Nephron progenitor cell (in vitro differentiated cells): ENCODE data around the gene NSMCE4A.
"Not testable (repeated sequence)": the region's sequence is repeated elsewhere in the genome, so short reads cannot be mapped to it uniquely, and the experiment has no call there.

Source experiments
- DNase-seq: peaks from one replicate; pipeline ENCODE4 v3.0.0; 2021
- H3K27ac Mint-ChIP-seq: 2 replicates; pipeline ENCODE4 v1.8.0; 2021; ENCODE audit warnings: mild to moderate bottlenecking, moderate library complexity, mixed read lengths
- H3K27me3 Mint-ChIP-seq: 2 replicates; pipeline ENCODE4 v1.8.0; 2021; ENCODE audit warnings: mild to moderate bottlenecking, low read depth, mixed read lengths; ENCODE audit not compliant: poor library complexity
- H3K36me3 Mint-ChIP-seq: 2 replicates; pipeline ENCODE4 v1.8.0; 2021; ENCODE audit warnings: low read depth, mixed read lengths
- H3K4me1 Mint-ChIP-seq: 2 replicates; pipeline ENCODE4 v1.8.0; 2021; ENCODE audit warnings: mixed read lengths
- H3K4me3 Mint-ChIP-seq: 2 replicates; pipeline ENCODE4 v1.8.0; 2021; ENCODE audit warnings: mild to moderate bottlenecking, moderate library complexity, mixed read lengths
- H3K9me3 Mint-ChIP-seq: 2 replicates; pipeline ENCODE4 v1.8.0; 2021; ENCODE audit warnings: mild to moderate bottlenecking, moderate library complexity, mixed read lengths
- CTCF ChIP-seq: fragments of 200-600 bp; sonication (generic); IDR thresholded peaks from 2 replicates; pipeline ENCODE4 v1.5.0; 2021; ENCODE audit warnings: antibody characterized with exemption

NSMCE4A gene

GRCh38 chr10:121994429-121994941, 19.5 kb upstream of the NSMCE4A start:
- Mint-ChIP-seq H3K4me1 (peaks cover 30% of the 10 kb centered on the region), H3K36me3 (peaks cover 7% of the 10 kb centered on the region), H3K9me3 (peaks cover 21% of the 10 kb centered on the region), H3K4me3 (no peak overlapping the region), H3K27ac (no peak overlapping the region), H3K27me3 (peaks cover 9% of the 10 kb centered on the region)
- DNase-seq: peak; percentile 23
- TF ChIP-seq CTCF: no peak

GRCh38 chr10:121991727-121992126, 16.7 kb upstream of the NSMCE4A start:
- H3K27me3 Mint-ChIP-seq, H3K36me3 Mint-ChIP-seq, H3K27ac Mint-ChIP-seq, H3K4me3 Mint-ChIP-seq, DNase-seq: not testable (repeated sequence)
- H3K4me1 Mint-ChIP-seq: peaks cover 29% of the 10 kb centered on the region
- peaks cover 42% of the 10 kb centered on the region for H3K9me3 Mint-ChIP-seq

GRCh38 chr10:121990015-121990677, 15.1 kb upstream of the NSMCE4A start:
- peaks cover 58% of the 10 kb centered on the region for H3K9me3 Mint-ChIP-seq
- peaks cover 9% of the 10 kb centered on the region for H3K27me3 Mint-ChIP-seq
- no peak overlapping the region for H3K27ac Mint-ChIP-seq
- H3K4me3 Mint-ChIP-seq: no peak overlapping the region
- TF ChIP-seq CTCF: no peak
- H3K4me1 Mint-ChIP-seq: peaks cover 16% of the 10 kb centered on the region
- peaks cover 7% of the 10 kb centered on the region for H3K36me3 Mint-ChIP-seq
- no peak for DNase-seq

- no peak within 1 kb of the TSS for H3K4me3 Mint-ChIP-seq
- DNase-seq: no peak
- peaks cover 1% of the 10 kb centered on the region for H3K4me1 Mint-ChIP-seq
- H3K27me3 Mint-ChIP-seq: peaks cover 14% of the 10 kb centered on the region
- no peak within 1 kb of the TSS for H3K27ac Mint-ChIP-seq
- H3K9me3 Mint-ChIP-seq: peaks cover 73% of the 10 kb centered on the region
- TF ChIP-seq CTCF: no peak
- peaks cover 7% of the 10 kb centered on the region for H3K36me3 Mint-ChIP-seq
Observed at GRCh38 chr10:121988361-121989324, 13.6 kb upstream of the NSMCE4A start, which contains the start of gene TACC2. TACC2 (plus strand) TSS chr10:121989163; CDS start chr10:122021982, 32,819 bp downstream.

GRCh38 chr10:121984463-121984862, 9.4 kb upstream of the NSMCE4A start:
- H3K4me1 Mint-ChIP-seq: no peaks in the 10 kb centered on the region
- H3K9me3 Mint-ChIP-seq: peaks cover 68% of the 10 kb centered on the region
- no peak for TF ChIP-seq CTCF
- no peaks in the 10 kb centered on the region for H3K36me3 Mint-ChIP-seq
- H3K27ac Mint-ChIP-seq: no peak overlapping the region
- H3K4me3 Mint-ChIP-seq: no peak overlapping the region
- no peak for DNase-seq
- H3K27me3 Mint-ChIP-seq: peaks cover 7% of the 10 kb centered on the region

GRCh38 chr10:121983852-121984251, 8.8 kb upstream of the NSMCE4A start:
- H3K9me3 Mint-ChIP-seq: peaks cover 63% of the 10 kb centered on the region
- H3K36me3 Mint-ChIP-seq: no peaks in the 10 kb centered on the region
- H3K4me1 Mint-ChIP-seq: no peaks in the 10 kb centered on the region
- peaks cover 7% of the 10 kb centered on the region for H3K27me3 Mint-ChIP-seq
- no peak for DNase-seq
- no peak for TF ChIP-seq CTCF
- H3K27ac Mint-ChIP-seq: no peak overlapping the region
- H3K4me3 Mint-ChIP-seq: no peak overlapping the region
